Body of pancreas (tissue), 4 donors: ENCODE measurements around the gene FAM124A.

Experiments
- CTCF ChIP-seq, 7 experiments: fragments of 450-650 bp in 4 of 7; fragments of 200-600 bp in 3 of 7; sonication (generic) in 3 of 7; IDR thresholded peaks; one replicate each; pipeline ENCODE4 v1.5.1; 2016 to 2019; ENCODE audit warnings: antibody characterized with exemption in 7 of 7
- POLR2A ChIP-seq, 3 donors: fragments of 450-650 bp; IDR thresholded peaks; one replicate each; pipeline ENCODE4 v1.6.1; 2016; ENCODE audit warnings: antibody characterized with exemption in 3 of 3, mild to moderate bottlenecking in 2 of 3

- TF ChIP-seq CTCF (IDR thresholded peaks at IDR 0.05) (no peak), POLR2A (IDR thresholded peaks at IDR 0.05) (no peak)
Measured at GRCh38 chr13:51175639-51176038, 46.6 kb upstream of the FAM124A start.
